ENCODE data around the gene RFC5. TPM values are rescaled to one million over a fixed set of nuclear protein-coding genes. Genes with fewer than 3 reads are reported as not detected.
A peak's percentile ranks its signal among the peaks of the same experiment; 100 is the strongest.

RFC5 gene
- total and polyA plus RNA-seq, 2 of the 4 experiments (the other 2 are of a cell fraction), result 14.7 to 20.1 TPM

DNA sequence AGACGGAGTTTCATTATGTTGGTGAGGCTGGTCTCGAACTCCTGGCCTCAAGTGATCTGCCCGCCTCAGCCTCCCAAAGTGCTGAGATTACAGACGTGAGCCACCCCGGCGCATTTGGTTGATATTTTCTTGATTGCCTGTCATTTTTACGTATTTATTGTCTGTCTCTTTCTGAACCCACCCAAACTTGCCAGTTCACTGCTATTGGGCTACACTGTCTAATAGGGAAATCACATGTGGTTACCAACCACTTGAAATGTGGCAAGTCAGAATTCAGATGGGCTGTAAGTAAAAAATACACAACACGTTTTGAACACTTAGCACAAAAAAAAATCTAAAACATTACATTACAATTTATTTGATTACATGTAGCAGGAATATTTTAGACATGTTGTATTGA lies 42.4 kb downstream of the RFC5 start:
- 100% methylated on average over 3 of the region's 8 CpGs; no CpG with 5 or more reads in 1 of the 2 experiments for WGBS, 2 experiments (ENCODE audit: extremely low coverage in 2 of 2, insufficient read length in 1 of 2)
- Histone ChIP-seq H3K4ac (ENCODE audit: low read depth, low read length) (peak overlapping the region; percentile 82; the same call in 1 of the 2 replicates), H2BK15ac (ENCODE audit: low read depth, low read length) (no peak overlapping the region; the same call in 2 of the 3 replicates), H3K4me3 (ENCODE audit: insufficient read depth, low read depth, low read length) (no peak overlapping the region), H3K36me3 (ENCODE audit: control insufficient read depth, insufficient read depth, low read length) (no peaks in the 10 kb centered on the region; the same call in 1 of the 2 replicates), H2AFZ (replicated peaks; ENCODE audit: low read length, poor library complexity) (no peak overlapping the region), H2AK5ac (ENCODE audit: low read depth, low read length) (no peak overlapping the region), H3K27ac (ENCODE audit: insufficient read depth, low read length) (no peak overlapping the region), H3K79me1 (ENCODE audit: low read depth in 1 of 2, low read length in 2 of 2) (peaks cover 8 to 66% of the 10 kb centered on the region in 2 experiments), H3K56ac (ENCODE audit: extremely low read depth, insufficient read depth, low read length) (no peak overlapping the region), H4K20me1 (ENCODE audit: insufficient read depth, low read length) (peaks cover 15% of the 10 kb centered on the region), H4K91ac (ENCODE audit: insufficient read depth, low read depth, low read length) (peak overlapping the region; percentile 51; the same call in 1 of the 2 replicates), H3K9me1 (ENCODE audit: insufficient read depth, low read length) (peaks cover 12% of the 10 kb centered on the region), H3K4me2 (ENCODE audit: low read depth, low read length) (no peak overlapping the region), H3K14ac (replicated peaks; ENCODE audit: low read depth, low read length) (no peak overlapping the region; the same call in 1 of the 2 replicates), H2AK9ac (replicated peaks; ENCODE audit: low read depth, low read length, poor library complexity) (no peak overlapping the region), H2BK20ac (ENCODE audit: low read depth, low read length) (0 out of 2 replicates have a peak overlapping the region, but pooled peaks have one; percentile 34), H3K4me1 (ENCODE audit: control insufficient read depth, insufficient read depth, low read length) (peaks cover 10% of the 10 kb centered on the region), H4K8ac (ENCODE audit: low read depth in 2 of 2, low read length in 2 of 2) (peak overlapping the region in 1 of 2 experiments; percentile 71; a peak in 1 of 4 replicates), H3K18ac (ENCODE audit: low read depth, low read length) (0 out of 2 replicates have a peak overlapping the region, but pooled peaks have one; percentile 55), H3K9ac (ENCODE audit: low read depth, low read length) (no peak overlapping the region; the same call in 1 of the 2 replicates), H2BK120ac (ENCODE audit: low read depth, low read length) (peak overlapping the region; percentile 39; the same call in 1 of the 2 replicates), H4K5ac (ENCODE audit: low read depth, low read length) (no peak overlapping the region), H3K9me3 (ENCODE audit: control insufficient read depth, insufficient read depth, low read length) (no peaks in the 10 kb centered on the region), H2BK5ac (ENCODE audit: low read depth, low read length, poor library complexity, severe bottlenecking) (peak overlapping the region; percentile 75), H3K23ac (ENCODE audit: low read depth, low read length) (peak overlapping the region; percentile 58), H3K27me3 (ENCODE audit: control insufficient read depth, insufficient read depth, low read length) (no peaks in the 10 kb centered on the region)
- dilution Hi-C loops (cut with HindIII; ENCODE audit: low sequenced_read_pairs, unreplicated experiment) (no loop called here), intact Hi-C loops (cut with micrococcal nuclease) (no loop called here), in situ Hi-C loops (cut with MboI; ENCODE audit: low sequenced_read_pairs) (no loop called here)
- TF ChIP-seq FOS (IDR thresholded peaks at IDR 0.05; ENCODE audit: low read depth, low read length) (no peak), CEBPB (IDR thresholded peaks at IDR 0.05; ENCODE audit: low read depth, low read length) (no peak), NFE2L2 (IDR thresholded peaks at IDR 0.05; ENCODE audit: low read depth, low read length) (no peak), CHD1 (IDR thresholded peaks at IDR 0.05; ENCODE audit: low read depth, low read length) (no peak), ELK1 (IDR thresholded peaks at IDR 0.05; ENCODE audit: borderline replicate concordance, low read depth, low read length) (no peak), POLR2A (IDR thresholded peaks at IDR 0.05; ENCODE audit: low read depth, low read length) (no peak), MAFK (IDR thresholded peaks at IDR 0.05; ENCODE audit: low read depth, low read length) (no peak), RFX5 (IDR thresholded peaks at IDR 0.05; ENCODE audit: low read depth, low read length) (no peak), USF2 (IDR thresholded peaks at IDR 0.05; ENCODE audit: low read depth, low read length) (no peak), BHLHE40 (IDR thresholded peaks at IDR 0.05; ENCODE audit: low read depth, low read length) (no peak), MXI1 (IDR thresholded peaks at IDR 0.05; ENCODE audit: borderline replicate concordance, low read depth, low read length) (no peak), MAZ (IDR thresholded peaks at IDR 0.05; ENCODE audit: borderline replicate concordance, low read depth, low read length) (no peak), RAD21 (IDR thresholded peaks at IDR 0.05; ENCODE audit: low read length) (no peak), RCOR1 (IDR thresholded peaks at IDR 0.05; ENCODE audit: insufficient replicate concordance, low read length) (no peak), SMC3 (IDR thresholded peaks at IDR 0.05; ENCODE audit: low read depth, low read length) (no peak)
- no TSS peak for BruUV-seq (replicated peaks)
- POLR2A ChIA-PET (ENCODE audit: unreplicated experiment), result no interaction called here
- CTCF ChIA-PET, result interaction anchor here (0.5 kb wide), 1 partner anchor 147 kb away, joined by 4 read pairs; no protein-coding TSS in a partner anchor
- DNase-seq (no peak), ATAC-seq (ENCODE audit: low read depth) (no peak)
